K562 (cell line): ENCODE data around the gene EPB41L4A. TPM values are rescaled to one million over a fixed set of nuclear protein-coding genes. Genes with fewer than 3 reads are reported as not detected.

Experiments
- ATAC-seq: fragments of 200-7000 bp; cut with Tn5 transposase; 3 replicates; pipeline ENCODE4 v1.9.1; 2020; ENCODE audit warnings: moderate library complexity
- BruUV-seq: library from RNA; stranded (reverse); fragments of 400-500 nt; replicated peaks from 2 replicates; lab custom pipeline; 2021; lab: Mats Ljungman, UMichigan
- CTCF ChIA-PET: fragments of 300-600 bp; formaldehyde crosslinking; extraction: SDS; loops from one replicate; lab custom pipeline; 2021; ENCODE audit warnings: low intra/inter-chr PET ratio; lab: Yijun Ruan, JAX
- POLR2A ChIA-PET: fragments of 300-600, 350-650 bp; sonication (Branson Sonifier 250); formaldehyde crosslinking; extraction: SDS; loops from one replicate; lab custom pipeline; 2021; ENCODE audit warnings: antibody characterized with exemption, inconsistent platforms; lab: Yijun Ruan, JAX
- DNase-seq, 4 experiments: peaks; one replicate each; pipeline versions ENCODE4 v3.0.0 to v3.0.0-alpha.2; 2011 to 2018; ENCODE audit warnings: low spot score in 3 of 4, mixed read lengths in 3 of 4; ENCODE audit errors: extremely low read depth in 1 of 4
- FAIRE-seq: peaks from 2 replicates; lab custom pipeline; 2011; peaks lifted over from hg19 to GRCh38; lab: Jason Lieb, UNC
- H2AFZ ChIP-seq: 2 replicates; pipeline ENCODE4 v1.6.0; 2011; ENCODE audit warnings: low read depth, low read length, control low read depth, inconsistent platforms
- H3K27ac ChIP-seq: fragments of 200-600 bp; 3 replicates; pipeline ENCODE4 v1.8.0; 2011; ENCODE audit warnings: low read depth, mild to moderate bottlenecking, control low read depth, inconsistent platforms, low read length, moderate library complexity, mixed read lengths; ENCODE audit errors: extremely low read depth
- H3K27me3 ChIP-seq, 2 experiments: fragments of 300-600 bp in 1 of 2; 2 replicates in 1 of 2; 3 replicates in 1 of 2; pipeline versions ENCODE4 v1.6.0 to v1.8.0; 2011; ENCODE audit warnings: inconsistent platforms in 2 of 2, low read length in 2 of 2, mild to moderate bottlenecking in 1 of 2, mixed read lengths in 1 of 2, moderate library complexity in 1 of 2; ENCODE audit not compliant: control insufficient read depth in 2 of 2, insufficient read depth in 2 of 2
- H3K36me3 ChIP-seq: fragments of 300-600 bp; 3 replicates; pipeline ENCODE4 v1.8.0; 2011; ENCODE audit warnings: mild to moderate bottlenecking, low read length, inconsistent platforms; ENCODE audit not compliant: control insufficient read depth, insufficient read depth
- H3K4me1 ChIP-seq, 2 experiments: fragments of 200-600 bp in 1 of 2; replicated peaks in 1 of 2; 2 replicates in 1 of 2; 3 replicates in 1 of 2; pipeline versions ENCODE4 v1.5.1 to v1.8.0; 2011; ENCODE audit warnings: inconsistent platforms in 2 of 2, low read length in 2 of 2, mild to moderate bottlenecking in 1 of 2, mixed read lengths in 1 of 2, moderate library complexity in 1 of 2; ENCODE audit not compliant: control insufficient read depth in 2 of 2, insufficient read depth in 2 of 2
- H3K4me2 ChIP-seq: 2 replicates; pipeline ENCODE4 v1.6.1; 2011; ENCODE audit warnings: low read length, control low read depth, inconsistent platforms, mixed read lengths; ENCODE audit not compliant: insufficient read depth
- H3K4me3 ChIP-seq: fragments of 200-600 bp; sonication (generic), shearing (Covaris generic); 2 replicates; pipeline ENCODE4 v1.5.1; 2016; ENCODE audit warnings: control low read depth, inconsistent platforms
- H3K79me2 ChIP-seq: fragments of 200-600 bp; 3 replicates; pipeline ENCODE4 v1.8.0; 2011; ENCODE audit warnings: low read length, inconsistent platforms; ENCODE audit not compliant: control insufficient read depth, insufficient read depth
- H3K9ac ChIP-seq, 2 experiments: 2 replicates each; pipeline versions ENCODE4 v1.6.0 to v1.6.1; 2011; ENCODE audit warnings: low read depth in 2 of 2, low read length in 2 of 2, control low read depth in 1 of 2, inconsistent platforms in 1 of 2, mild to moderate bottlenecking in 1 of 2, mixed read lengths in 1 of 2; ENCODE audit not compliant: insufficient read depth in 1 of 2
- H3K9me1 ChIP-seq: one replicate; pipeline ENCODE4 v1.6.0; 2011; ENCODE audit warnings: inconsistent platforms, mild to moderate bottlenecking, low read length, moderate library complexity; ENCODE audit not compliant: control insufficient read depth, insufficient read depth
- H3K9me3 ChIP-seq: replicated peaks from 2 replicates; pipeline ENCODE4 v1.5.1; 2011; ENCODE audit warnings: low read depth, low read length, inconsistent platforms; ENCODE audit not compliant: control insufficient read depth, insufficient read depth
- H4K20me1 ChIP-seq: replicated peaks from 2 replicates; pipeline ENCODE4 v1.6.1; 2011; ENCODE audit warnings: low read length, inconsistent platforms, mixed read lengths; ENCODE audit not compliant: control insufficient read depth, insufficient read depth
- FOXK1 ChIP-seq: sonication (generic); formaldehyde crosslinking; IDR thresholded peaks from 2 replicates; pipeline ENCODE4 v1.8.0; 2022; ENCODE audit warnings: missing genetic modification reagents, mild to moderate bottlenecking, borderline replicate concordance
- KLF10 ChIP-seq: fragments of 250-450 bp; sonication (Bioruptor Pico); IDR thresholded peaks from 2 replicates; pipeline ENCODE4 v1.6.1; 2021; ENCODE audit warnings: matching md5 sums
- NRF1 ChIP-seq, 2 experiments: fragments of 450-650 bp; IDR thresholded peaks in 1 of 2; conservative IDR thresholded peaks in 1 of 2; 2 replicates each; pipeline ENCODE4 v1.6.1; 2014; ENCODE audit warnings: mild to moderate bottlenecking in 2 of 2
- POLR2A ChIP-seq: fragments of 450-650 bp; conservative IDR thresholded peaks from 2 replicates; pipeline ENCODE4 v1.6.1; 2016
- RAD21 ChIP-seq, 2 experiments: fragments of 250-450 bp in 1 of 2; fragments of 450-650 bp in 1 of 2; sonication (Bioruptor Pico) in 1 of 2; formaldehyde crosslinking in 1 of 2; IDR thresholded peaks in 1 of 2; conservative IDR thresholded peaks in 1 of 2; 2 replicates each; pipeline versions ENCODE4 v1.4.0 to v1.8.0; 2020 to 2022; ENCODE audit warnings: mild to moderate bottlenecking in 2 of 2, moderate library complexity in 1 of 2
- RBM14 ChIP-seq: fragments of 200-400 bp; formaldehyde crosslinking; IDR thresholded peaks from 2 replicates; pipeline ENCODE4 v1.6.1; 2018; ENCODE audit warnings: low read depth, mild to moderate bottlenecking, low read length, moderate library complexity, borderline replicate concordance; ENCODE audit not compliant: insufficient read depth
- ZNF121 ChIP-seq: sonication (generic); formaldehyde crosslinking; conservative IDR thresholded peaks from 2 replicates; pipeline ENCODE4 v1.8.0; 2022; ENCODE audit warnings: missing genetic modification reagents
- in situ Hi-C: fragments of 300-500 bp; cut with MboI; formaldehyde crosslinking; loops from 4 replicates; pipeline ENCODE4 v1.15.0; 2018; ENCODE audit warnings: inconsistent platforms, mixed read lengths
- intact Hi-C: fragments of 100-400 bp; cut with micrococcal nuclease; formaldehyde crosslinking; loops from 2 replicates; pipeline ENCODE4 v1.14.2; 2022
- polyA plus RNA-seq, 8 experiments: library from polyadenylated mRNA; depleted of rRNA in 4 of 8; stranded (reverse) in 5 of 8; unstranded in 3 of 8; fragments of >200 nt; fragmentation: Nextera tagmentation in 2 of 8; fragmentation: Illumina TruSeq in 1 of 8; extraction: Ambion mirVana in 2 of 8; extraction: Trizol in 1 of 8; gene quantifications; 2 replicates each; pipeline versions ENCODE4 v1.2.1 to v1.2.3, GENCODE V29; 2011 to 2014; ENCODE audit warnings: inconsistent platforms in 1 of 8, missing spikeins in 1 of 8
- total RNA-seq, 7 experiments: library from RNA; depleted of rRNA in 6 of 7; stranded (reverse); fragments of >200 nt in 6 of 7; fragmentation: Illumina TruSeq in 2 of 7; extraction: Trizol in 2 of 7; gene quantifications; 2 replicates each; pipeline versions ENCODE4 v1.2.1 to v1.2.3, GENCODE V29; 2011 to 2021; ENCODE audit warnings: low replicate concordance in 1 of 7
- TF ChIP-seq, protein P1 (sequence below): fragments of 450-650 bp; formaldehyde crosslinking; IDR thresholded peaks from 2 replicates; pipeline ENCODE4 v1.4.0; 2020; ENCODE audit warnings: mild to moderate bottlenecking, moderate library complexity
- TF ChIP-seq, protein P2 (sequence below), 2 experiments: fragments of 450-650 bp in 1 of 2; sonication (generic) in 1 of 2; formaldehyde crosslinking in 1 of 2; IDR thresholded peaks in 1 of 2; conservative IDR thresholded peaks in 1 of 2; 2 replicates each; pipeline versions ENCODE4 v1.6.1 to v1.8.1; 2016 to 2023; ENCODE audit warnings: mild to moderate bottlenecking in 2 of 2, moderate library complexity in 2 of 2, inconsistent platforms in 1 of 2, missing genetic modification reagents in 1 of 2
- TF ChIP-seq, protein P3 (sequence below): sonication (generic); formaldehyde crosslinking; IDR thresholded peaks from 2 replicates; pipeline ENCODE4 v1.8.0; 2022; ENCODE audit warnings: mild to moderate bottlenecking, missing genetic modification reagents
- TF ChIP-seq, protein P4 (sequence below), 3 experiments: IDR thresholded peaks in 2 of 3; conservative IDR thresholded peaks in 1 of 3; 2 replicates each; pipeline ENCODE4 v1.5.1; 2011 to 2012; ENCODE audit warnings: low read length in 3 of 3, mild to moderate bottlenecking in 3 of 3, control low read depth in 2 of 3, improper control_type of control experiment in 1 of 3, inconsistent platforms in 1 of 3, low read depth in 1 of 3, mixed read lengths in 1 of 3, moderate library complexity in 1 of 3; ENCODE audit not compliant: insufficient read depth in 2 of 3

EPB41L4A gene
- total and polyA plus RNA-seq, 9 of the 15 experiments (the other 6 are each of a cell fraction or from before 2014, with no cell fraction given), result 0.04 to 0.35 (median 0.12) TPM; not detected in 3

DNA sequence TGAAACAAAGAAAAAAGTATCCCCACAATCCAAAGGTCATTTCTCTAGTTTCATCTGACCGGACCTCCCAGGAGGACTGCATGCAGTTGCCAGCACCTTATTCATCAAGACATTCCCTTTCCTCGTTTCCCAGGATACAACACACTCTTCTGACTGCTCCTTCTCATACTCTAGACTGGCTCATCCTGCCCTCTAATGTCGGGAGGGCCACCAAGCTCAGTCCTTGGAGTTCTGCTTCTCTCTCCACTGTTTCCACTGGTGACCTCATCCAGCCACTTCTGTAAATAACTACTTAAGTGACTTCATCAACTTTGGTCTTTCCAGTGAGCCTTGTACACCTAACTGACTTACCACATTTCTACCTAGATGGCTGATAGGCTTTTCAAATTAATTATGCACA, 179.1 kb downstream of the EPB41L4A start (continued):
- TF ChIP-seq, protein P1, sequence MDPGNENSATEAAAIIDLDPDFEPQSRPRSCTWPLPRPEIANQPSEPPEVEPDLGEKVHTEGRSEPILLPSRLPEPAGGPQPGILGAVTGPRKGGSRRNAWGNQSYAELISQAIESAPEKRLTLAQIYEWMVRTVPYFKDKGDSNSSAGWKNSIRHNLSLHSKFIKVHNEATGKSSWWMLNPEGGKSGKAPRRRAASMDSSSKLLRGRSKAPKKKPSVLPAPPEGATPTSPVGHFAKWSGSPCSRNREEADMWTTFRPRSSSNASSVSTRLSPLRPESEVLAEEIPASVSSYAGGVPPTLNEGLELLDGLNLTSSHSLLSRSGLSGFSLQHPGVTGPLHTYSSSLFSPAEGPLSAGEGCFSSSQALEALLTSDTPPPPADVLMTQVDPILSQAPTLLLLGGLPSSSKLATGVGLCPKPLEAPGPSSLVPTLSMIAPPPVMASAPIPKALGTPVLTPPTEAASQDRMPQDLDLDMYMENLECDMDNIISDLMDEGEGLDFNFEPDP (CRISPR knock-in tag), result no peak
- no peak for TF ChIP-seq FOXK1 (CRISPR knock-in tag)
- peak in 1 of 2 experiments; percentile 22; a peak in 1 of 4 replicates for TF ChIP-seq RAD21 (CRISPR knock-in tag; conservative IDR thresholded peaks at IDR 0.05 in 1 of 2, IDR thresholded peaks at IDR 0.05 in 1 of 2)
- no peak for TF ChIP-seq RBM14
- TF ChIP-seq, protein P2, sequence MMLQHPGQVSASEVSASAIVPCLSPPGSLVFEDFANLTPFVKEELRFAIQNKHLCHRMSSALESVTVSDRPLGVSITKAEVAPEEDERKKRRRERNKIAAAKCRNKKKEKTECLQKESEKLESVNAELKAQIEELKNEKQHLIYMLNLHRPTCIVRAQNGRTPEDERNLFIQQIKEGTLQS (IDR thresholded peaks at IDR 0.05), result peak; percentile 34; the same call in 1 of the 2 replicates
- TF ChIP-seq, protein P2 (CRISPR knock-in tag; conservative IDR thresholded peaks at IDR 0.05), result no peak
- TF ChIP-seq POLR2A, result no peak
- no peak for TF ChIP-seq KLF10
- TF ChIP-seq ZNF121 (CRISPR knock-in tag), result no peak

DNA sequence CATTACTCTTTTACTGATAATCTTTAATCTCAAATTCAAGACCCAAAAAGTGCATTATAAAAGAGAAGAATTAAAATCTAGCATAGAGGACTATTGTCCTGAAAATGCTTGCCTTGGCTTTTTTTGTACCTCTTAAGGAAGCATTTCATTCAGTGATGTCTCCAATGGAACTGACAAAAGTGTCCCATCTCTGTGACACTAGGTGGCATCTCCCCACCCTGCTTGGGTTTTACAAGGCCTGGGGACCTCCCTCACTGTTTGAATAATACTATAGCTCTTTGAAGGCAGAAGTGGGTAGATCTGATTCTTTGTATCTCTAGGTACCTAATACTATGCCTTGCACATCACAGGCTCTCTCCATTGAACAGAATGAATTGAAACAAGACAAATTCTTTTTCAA, 180.6 kb downstream of the EPB41L4A start:
- H3K4me2 ChIP-seq, result no peak overlapping the region
- FAIRE-seq, result no peak
- no peak overlapping the region for H3K4me3 ChIP-seq
- intact Hi-C loops, result no loop called here
- no peaks in the 10 kb centered on the region for H4K20me1 ChIP-seq
- POLR2A ChIA-PET, result interaction anchor here (0.6 kb wide), 1 partner anchor 382 kb away, joined by 4 read pairs; no protein-coding TSS in a partner anchor
- no peak for ATAC-seq
- no peaks in the 10 kb centered on the region for H3K9me1 ChIP-seq
- no peak overlapping the region for H3K27ac ChIP-seq
- peak in 1 of 4 experiments; percentile 6 for DNase-seq
- no peaks in the 10 kb centered on the region for H3K4me1 ChIP-seq
- H3K9ac ChIP-seq, result no peak overlapping the region
- no peaks in the 10 kb centered on the region for H3K79me2 ChIP-seq
- H3K27me3 ChIP-seq, result no peaks in the 10 kb centered on the region
- H3K9me3 ChIP-seq, result no peaks in the 10 kb centered on the region
- H3K36me3 ChIP-seq, result no peaks in the 10 kb centered on the region
- no TSS peak for BruUV-seq
- TF ChIP-seq, protein P3, sequence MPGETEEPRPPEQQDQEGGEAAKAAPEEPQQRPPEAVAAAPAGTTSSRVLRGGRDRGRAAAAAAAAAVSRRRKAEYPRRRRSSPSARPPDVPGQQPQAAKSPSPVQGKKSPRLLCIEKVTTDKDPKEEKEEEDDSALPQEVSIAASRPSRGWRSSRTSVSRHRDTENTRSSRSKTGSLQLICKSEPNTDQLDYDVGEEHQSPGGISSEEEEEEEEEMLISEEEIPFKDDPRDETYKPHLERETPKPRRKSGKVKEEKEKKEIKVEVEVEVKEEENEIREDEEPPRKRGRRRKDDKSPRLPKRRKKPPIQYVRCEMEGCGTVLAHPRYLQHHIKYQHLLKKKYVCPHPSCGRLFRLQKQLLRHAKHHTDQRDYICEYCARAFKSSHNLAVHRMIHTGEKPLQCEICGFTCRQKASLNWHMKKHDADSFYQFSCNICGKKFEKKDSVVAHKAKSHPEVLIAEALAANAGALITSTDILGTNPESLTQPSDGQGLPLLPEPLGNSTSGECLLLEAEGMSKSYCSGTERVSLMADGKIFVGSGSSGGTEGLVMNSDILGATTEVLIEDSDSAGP, result no peak
- TF ChIP-seq NRF1 (conservative IDR thresholded peaks at IDR 0.05 in 1 of 2, IDR thresholded peaks at IDR 0.05 in 1 of 2), result no peak
- peak in 1 of 2 experiments; percentile 26; a peak in 1 of 4 replicates for TF ChIP-seq RAD21 (CRISPR knock-in tag; conservative IDR thresholded peaks at IDR 0.05 in 1 of 2, IDR thresholded peaks at IDR 0.05 in 1 of 2)
- TF ChIP-seq, protein P4, sequence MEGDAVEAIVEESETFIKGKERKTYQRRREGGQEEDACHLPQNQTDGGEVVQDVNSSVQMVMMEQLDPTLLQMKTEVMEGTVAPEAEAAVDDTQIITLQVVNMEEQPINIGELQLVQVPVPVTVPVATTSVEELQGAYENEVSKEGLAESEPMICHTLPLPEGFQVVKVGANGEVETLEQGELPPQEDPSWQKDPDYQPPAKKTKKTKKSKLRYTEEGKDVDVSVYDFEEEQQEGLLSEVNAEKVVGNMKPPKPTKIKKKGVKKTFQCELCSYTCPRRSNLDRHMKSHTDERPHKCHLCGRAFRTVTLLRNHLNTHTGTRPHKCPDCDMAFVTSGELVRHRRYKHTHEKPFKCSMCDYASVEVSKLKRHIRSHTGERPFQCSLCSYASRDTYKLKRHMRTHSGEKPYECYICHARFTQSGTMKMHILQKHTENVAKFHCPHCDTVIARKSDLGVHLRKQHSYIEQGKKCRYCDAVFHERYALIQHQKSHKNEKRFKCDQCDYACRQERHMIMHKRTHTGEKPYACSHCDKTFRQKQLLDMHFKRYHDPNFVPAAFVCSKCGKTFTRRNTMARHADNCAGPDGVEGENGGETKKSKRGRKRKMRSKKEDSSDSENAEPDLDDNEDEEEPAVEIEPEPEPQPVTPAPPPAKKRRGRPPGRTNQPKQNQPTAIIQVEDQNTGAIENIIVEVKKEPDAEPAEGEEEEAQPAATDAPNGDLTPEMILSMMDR (IDR thresholded peaks at IDR 0.05 in 2 of 3, conservative IDR thresholded peaks at IDR 0.05 in 1 of 3; ENCODE audit: insufficient read depth in 2 of 3, low read depth in 1 of 3, low read length in 3 of 3), result peak in 2 of 3 experiments; percentile 17 to 32; a peak in 2 of 6 replicates
- TF ChIP-seq, all 486 proteins: peak for 2
- no peak overlapping the region for H2AFZ ChIP-seq
- CTCF ChIA-PET, result no interaction called here
- in situ Hi-C loops, result no loop called here
